Measurements from ENCODE around the gene CKAP2.

- TF ChIP-seq POLR2AphosphoS5 (IDR thresholded peaks at IDR 0.05) (no peak), CTCF (IDR thresholded peaks at IDR 0.05 in 8 of 11, conservative IDR thresholded peaks at IDR 0.05 in 3 of 11) (no peak), POLR2A (IDR thresholded peaks at IDR 0.05) (no peak)
Measured at GRCh38 chr13:52412128-52412527, 43.1 kb upstream of the CKAP2 start.
